HFF-Myc (cell line): Measurements from ENCODE around the gene ING5.

Source experiments
- DNase-seq: peaks from one replicate; pipeline ENCODE4 v3.0.0-alpha.2; 2011; ENCODE audit warnings: low read depth; ENCODE audit errors: extremely low read depth
- H3K4me3 ChIP-seq: replicated peaks from 2 replicates; pipeline ENCODE4 v1.5.1; 2011; ENCODE audit warnings: low read depth, mild to moderate bottlenecking, control low read depth, low read length
- TF ChIP-seq, protein P1 (sequence below): IDR thresholded peaks from 2 replicates; pipeline ENCODE4 v1.5.1; 2012; ENCODE audit warnings: mild to moderate bottlenecking, low read depth, low read length, control low read depth; ENCODE audit errors: missing control alignments

The ING5 gene

GRCh38 chr2:241744028-241744754 is 42.4 kb downstream of the ING5 start:
- TF ChIP-seq, protein P1, sequence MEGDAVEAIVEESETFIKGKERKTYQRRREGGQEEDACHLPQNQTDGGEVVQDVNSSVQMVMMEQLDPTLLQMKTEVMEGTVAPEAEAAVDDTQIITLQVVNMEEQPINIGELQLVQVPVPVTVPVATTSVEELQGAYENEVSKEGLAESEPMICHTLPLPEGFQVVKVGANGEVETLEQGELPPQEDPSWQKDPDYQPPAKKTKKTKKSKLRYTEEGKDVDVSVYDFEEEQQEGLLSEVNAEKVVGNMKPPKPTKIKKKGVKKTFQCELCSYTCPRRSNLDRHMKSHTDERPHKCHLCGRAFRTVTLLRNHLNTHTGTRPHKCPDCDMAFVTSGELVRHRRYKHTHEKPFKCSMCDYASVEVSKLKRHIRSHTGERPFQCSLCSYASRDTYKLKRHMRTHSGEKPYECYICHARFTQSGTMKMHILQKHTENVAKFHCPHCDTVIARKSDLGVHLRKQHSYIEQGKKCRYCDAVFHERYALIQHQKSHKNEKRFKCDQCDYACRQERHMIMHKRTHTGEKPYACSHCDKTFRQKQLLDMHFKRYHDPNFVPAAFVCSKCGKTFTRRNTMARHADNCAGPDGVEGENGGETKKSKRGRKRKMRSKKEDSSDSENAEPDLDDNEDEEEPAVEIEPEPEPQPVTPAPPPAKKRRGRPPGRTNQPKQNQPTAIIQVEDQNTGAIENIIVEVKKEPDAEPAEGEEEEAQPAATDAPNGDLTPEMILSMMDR = no peak
- no peak overlapping the region for H3K4me3 ChIP-seq
- no peak for DNase-seq

GRCh38 chr2:241745276-241745675 is 43.4 kb downstream of the ING5 start:
- TF ChIP-seq, protein P1 = no peak
- no peak for DNase-seq
- no peak overlapping the region for H3K4me3 ChIP-seq

- TF ChIP-seq, protein P1 = no peak
- DNase-seq = no peak
- no peak overlapping the region for H3K4me3 ChIP-seq
Measured at GRCh38 chr2:241746084-241746483, 44.2 kb downstream of the ING5 start.

- TF ChIP-seq, protein P1 = no peak
- no peak for DNase-seq
- H3K4me3 ChIP-seq = no peak overlapping the region
Measured at GRCh38 chr2:241748468-241749256, 46.8 kb downstream of the ING5 start.

- no peak for DNase-seq
- TF ChIP-seq, protein P1 = no peak
- no peak overlapping the region for H3K4me3 ChIP-seq
Measured at GRCh38 chr2:241750076-241750840, 48.4 kb downstream of the ING5 start.

DNA sequence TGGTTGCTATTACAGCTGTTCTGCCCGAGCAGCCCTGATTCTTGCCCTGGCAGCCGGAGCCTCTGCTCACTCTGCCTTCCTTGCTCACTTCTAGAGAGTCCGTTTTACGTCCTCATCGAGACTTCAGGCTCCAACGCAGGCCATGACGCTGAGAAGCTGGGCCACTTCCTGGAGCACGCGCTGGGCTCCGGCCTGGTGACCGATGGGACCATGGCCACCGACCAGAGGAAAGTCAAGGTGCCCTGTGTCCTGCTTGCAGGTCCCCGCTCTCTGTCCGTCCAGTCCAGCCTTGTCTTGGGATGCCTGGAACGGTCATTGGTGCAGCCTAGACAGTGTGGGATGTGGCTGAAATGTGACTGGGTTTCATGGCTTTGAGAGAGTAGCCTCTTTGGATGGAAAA is 49.3 kb downstream of the ING5 start:
- DNase-seq = no peak
- H3K4me3 ChIP-seq = no peak overlapping the region
- TF ChIP-seq, protein P1 = no peak
